Upper lobe of left lung (tissue), 6 donors: ENCODE data around the gene SLC25A52. TPM values are rescaled to one million over a fixed set of nuclear protein-coding genes. Genes with fewer than 3 reads are reported as not detected.

ENCODE experiments used
- ATAC-seq, 2 donors: fragments of 200-7000 bp; cut with Tn5 transposase; one replicate each; pipeline ENCODE4 v1.9.1; 2022; ENCODE audit warnings: mild to moderate bottlenecking in 2 of 2, moderate library complexity in 2 of 2; ENCODE audit not compliant: low FRiP score in 2 of 2
- DNase-seq, 2 donors: peaks; one replicate each; pipeline ENCODE4 v3.0.0-alpha.2; 2019 to 2020
- H3K27ac ChIP-seq, 4 donors: fragments of 200-600 bp; sonication (generic); one replicate each; pipeline ENCODE4 v1.5.1; 2016 to 2019
- H3K27me3 ChIP-seq, 4 donors: fragments of 200-600 bp; sonication (generic); one replicate each; pipeline ENCODE4 v1.5.1; 2017 to 2019
- H3K36me3 ChIP-seq, 4 donors: fragments of 200-600 bp; sonication (generic); one replicate each; pipeline ENCODE4 v1.5.1; 2016 to 2019
- H3K4me1 ChIP-seq, 4 donors: fragments of 200-600 bp; sonication (generic); one replicate each; pipeline ENCODE4 v1.5.1; 2018 to 2019
- H3K4me3 ChIP-seq, 4 donors: fragments of 200-600 bp; sonication (generic); one replicate each; pipeline ENCODE4 v1.5.1; 2017 to 2019; ENCODE audit warnings: mild to moderate bottlenecking in 2 of 4, moderate library complexity in 1 of 4
- H3K9me3 ChIP-seq, 4 donors: fragments of 200-600 bp; sonication (generic); one replicate each; pipeline ENCODE4 v1.5.1; 2018 to 2019
- EP300 ChIP-seq, 4 donors: sonication (generic); formaldehyde crosslinking; IDR thresholded peaks; one replicate each; pipeline ENCODE4 v1.5.1; 2017; ENCODE audit warnings: antibody characterized with exemption in 4 of 4, control low read depth in 2 of 4
- POLR2A ChIP-seq, 4 donors: fragments of 450-650 bp; IDR thresholded peaks; one replicate each; pipeline ENCODE4 v1.5.1; 2016 to 2017; ENCODE audit warnings: antibody characterized with exemption in 4 of 4, mild to moderate bottlenecking in 2 of 4
- POLR2AphosphoS5 ChIP-seq, 2 donors: sonication (generic); formaldehyde crosslinking; IDR thresholded peaks; one replicate each; pipeline ENCODE4 v1.5.1; 2017; ENCODE audit warnings: antibody characterized with exemption in 2 of 2
- WGBS, 2 donors: methylation state at CpG; one replicate each; pipeline ENCODE4 v1.1.5; 2017 to 2018; 5-methylcytosine and 5-hydroxymethylcytosine counted together
- total RNA-seq, 6 donors: library from RNA; depleted of rRNA in 4 of 6; stranded (reverse); fragments of >200 nt in 4 of 6; gene quantifications; one replicate each; pipeline versions ENCODE4 v1.1.0 to v1.2.1, GENCODE V29; 2016 to 2021
- TF ChIP-seq, protein P1 (sequence below), 6 experiments: fragments of 450-650 bp in 4 of 6; fragments of 200-600 bp in 2 of 6; sonication (generic) in 2 of 6; IDR thresholded peaks; one replicate each; pipeline ENCODE4 v1.5.1; 2016 to 2019; ENCODE audit warnings: antibody characterized with exemption in 6 of 6
- donor health status: DM: no; HTN: no; CAD: no; lungs with moderate emphysema.
- donor health status: DM: no; HTN: yes; CAD: no; lungs with severe emphysema.

Gene SLC25A52
- total RNA-seq, 6 donors from 2014 or later: not detected

DNA sequence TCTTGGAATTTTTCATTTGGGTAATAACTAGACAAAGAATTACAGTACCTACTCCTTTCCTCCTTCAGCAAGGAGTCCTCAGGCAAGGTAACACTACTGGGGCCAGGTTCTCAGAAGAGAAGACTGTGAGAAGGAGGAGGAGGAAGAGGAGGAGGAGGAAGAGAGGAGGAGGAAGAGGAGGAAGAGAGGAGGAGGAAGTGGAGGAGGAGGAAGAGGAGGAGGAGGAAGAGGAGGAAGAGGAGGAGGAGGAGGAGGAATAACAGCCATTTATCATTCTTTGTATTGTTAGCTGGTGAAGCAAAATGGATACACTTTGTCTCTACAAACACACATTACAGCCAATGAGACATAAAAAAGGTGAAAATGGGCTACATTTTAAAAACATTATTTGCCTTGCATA is 32.9 kb upstream of the SLC25A52 start:
- Histone ChIP-seq H3K27me3 (no peaks in the 10 kb centered on the region), H3K36me3 (no peaks in the 10 kb centered on the region), H3K9me3 (no peaks in the 10 kb centered on the region), H3K4me1 (no peaks in the 10 kb centered on the region), H3K27ac (no peak overlapping the region), H3K4me3 (no peak overlapping the region)
- TF ChIP-seq, protein P1, sequence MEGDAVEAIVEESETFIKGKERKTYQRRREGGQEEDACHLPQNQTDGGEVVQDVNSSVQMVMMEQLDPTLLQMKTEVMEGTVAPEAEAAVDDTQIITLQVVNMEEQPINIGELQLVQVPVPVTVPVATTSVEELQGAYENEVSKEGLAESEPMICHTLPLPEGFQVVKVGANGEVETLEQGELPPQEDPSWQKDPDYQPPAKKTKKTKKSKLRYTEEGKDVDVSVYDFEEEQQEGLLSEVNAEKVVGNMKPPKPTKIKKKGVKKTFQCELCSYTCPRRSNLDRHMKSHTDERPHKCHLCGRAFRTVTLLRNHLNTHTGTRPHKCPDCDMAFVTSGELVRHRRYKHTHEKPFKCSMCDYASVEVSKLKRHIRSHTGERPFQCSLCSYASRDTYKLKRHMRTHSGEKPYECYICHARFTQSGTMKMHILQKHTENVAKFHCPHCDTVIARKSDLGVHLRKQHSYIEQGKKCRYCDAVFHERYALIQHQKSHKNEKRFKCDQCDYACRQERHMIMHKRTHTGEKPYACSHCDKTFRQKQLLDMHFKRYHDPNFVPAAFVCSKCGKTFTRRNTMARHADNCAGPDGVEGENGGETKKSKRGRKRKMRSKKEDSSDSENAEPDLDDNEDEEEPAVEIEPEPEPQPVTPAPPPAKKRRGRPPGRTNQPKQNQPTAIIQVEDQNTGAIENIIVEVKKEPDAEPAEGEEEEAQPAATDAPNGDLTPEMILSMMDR (IDR thresholded peaks at IDR 0.05): no peak
- no peak for TF ChIP-seq EP300 (IDR thresholded peaks at IDR 0.05)
- TF ChIP-seq POLR2AphosphoS5 (IDR thresholded peaks at IDR 0.05): no peak
- TF ChIP-seq POLR2A (IDR thresholded peaks at IDR 0.05): no peak
- DNase-seq: no peak
- ATAC-seq: no peak

DNA sequence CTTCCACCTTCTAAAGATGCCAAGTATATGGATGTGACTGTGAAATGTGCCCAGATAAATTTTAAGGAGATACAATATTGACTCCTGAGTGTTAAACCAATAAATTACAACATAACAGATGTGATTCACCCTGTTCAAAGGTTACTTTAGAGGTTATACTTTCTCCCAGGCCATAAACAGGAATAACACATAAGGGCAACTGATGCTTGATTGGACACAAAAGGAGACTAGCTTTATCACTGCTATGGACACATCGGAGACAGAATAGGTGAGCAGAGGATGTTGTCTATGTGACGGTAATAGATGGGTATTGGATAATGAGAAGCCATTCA is 31.9 kb upstream of the SLC25A52 start:
- no peaks in the 10 kb centered on the region for H3K36me3 ChIP-seq
- DNase-seq: no peak
- TF ChIP-seq POLR2A (IDR thresholded peaks at IDR 0.05): no peak
- no peak for TF ChIP-seq EP300 (IDR thresholded peaks at IDR 0.05)
- TF ChIP-seq POLR2AphosphoS5 (IDR thresholded peaks at IDR 0.05): no peak
- TF ChIP-seq, protein P1 (IDR thresholded peaks at IDR 0.05): no peak
- no peaks in the 10 kb centered on the region for H3K4me1 ChIP-seq
- H3K27me3 ChIP-seq: no peaks in the 10 kb centered on the region
- WGBS, 2 donors: 90 to 92% methylated on average over 2 of the region's 2 CpGs
- no peak overlapping the region for H3K4me3 ChIP-seq
- H3K27ac ChIP-seq: no peak overlapping the region
- no peaks in the 10 kb centered on the region for H3K9me3 ChIP-seq
- no peak for ATAC-seq

DNA sequence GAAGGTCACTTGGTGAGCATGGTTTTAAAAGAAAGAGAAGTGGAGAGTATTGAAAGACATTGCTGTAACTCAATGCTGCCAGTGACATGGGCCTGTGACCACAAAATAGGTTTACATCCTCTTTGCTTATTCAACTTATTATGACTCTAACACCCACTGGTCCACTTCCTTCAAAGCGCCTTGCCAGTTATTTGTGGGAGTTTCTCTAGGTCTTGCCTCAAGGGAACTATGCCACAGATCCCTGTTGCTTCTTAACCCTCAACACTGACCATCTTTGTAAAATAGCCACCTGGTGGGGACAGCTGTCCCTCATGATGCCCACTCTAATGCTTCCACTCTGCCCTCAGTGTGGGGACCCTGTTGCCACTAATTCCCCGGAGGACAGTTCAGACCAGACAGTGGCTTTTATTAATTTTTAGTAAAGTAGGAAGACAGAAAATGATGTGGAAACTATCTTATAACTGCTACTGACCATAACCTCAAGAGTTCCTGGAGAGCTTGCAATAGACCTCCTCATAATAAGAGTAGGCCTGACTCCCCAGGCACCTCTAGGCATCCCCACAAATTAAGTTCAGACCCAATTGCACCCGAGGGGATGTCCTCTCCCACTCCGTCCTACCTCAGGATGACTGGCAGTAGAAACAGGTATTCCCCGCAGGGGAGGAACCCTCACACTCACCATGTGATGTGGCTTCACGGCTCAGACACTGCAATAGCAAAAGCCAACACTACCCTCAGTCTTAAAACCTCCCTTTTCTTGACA is 31.3 kb upstream of the SLC25A52 start:
- Histone ChIP-seq H3K27me3 (no peaks in the 10 kb centered on the region), H3K4me3 (no peak overlapping the region), H3K27ac (no peak overlapping the region), H3K36me3 (no peaks in the 10 kb centered on the region), H3K9me3 (no peaks in the 10 kb centered on the region), H3K4me1 (no peaks in the 10 kb centered on the region)
- TF ChIP-seq, protein P1 (IDR thresholded peaks at IDR 0.05): no peak
- TF ChIP-seq EP300 (IDR thresholded peaks at IDR 0.05) (no peak), POLR2A (IDR thresholded peaks at IDR 0.05) (no peak), POLR2AphosphoS5 (IDR thresholded peaks at IDR 0.05) (no peak)
- 83 to 86% methylated on average over 6 of the region's 6 CpGs for WGBS, 2 donors
- no peak for DNase-seq
- ATAC-seq: peak; percentile 47 to 73

DNA sequence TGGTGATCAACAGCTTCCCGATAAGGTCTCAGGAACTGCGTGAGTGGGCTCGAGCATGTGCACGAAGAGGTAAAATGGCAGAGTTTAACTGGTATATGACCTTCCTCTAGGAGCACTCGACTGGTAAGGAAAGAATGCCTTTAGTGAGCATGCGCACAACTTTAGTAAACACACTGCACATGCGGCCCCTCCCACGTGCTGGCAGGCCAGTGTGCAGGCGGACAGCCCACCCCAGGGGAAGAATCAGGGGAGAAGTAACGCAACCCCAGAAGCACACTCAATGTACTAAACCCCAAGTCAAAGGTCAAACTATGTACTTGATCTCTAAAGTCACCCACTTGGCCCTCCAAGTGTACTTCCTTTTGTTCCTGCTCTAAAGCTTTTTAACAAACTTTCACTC is 28.7 kb upstream of the SLC25A52 start:
- no peak for ATAC-seq
- no peaks in the 10 kb centered on the region for H3K4me1 ChIP-seq
- H3K27ac ChIP-seq: no peak overlapping the region
- no peaks in the 10 kb centered on the region for H3K9me3 ChIP-seq
- H3K36me3 ChIP-seq: no peaks in the 10 kb centered on the region
- H3K27me3 ChIP-seq: no peaks in the 10 kb centered on the region
- no peak overlapping the region for H3K4me3 ChIP-seq
- DNase-seq: peak in 1 of 2 donors; percentile 43
- no peak for TF ChIP-seq EP300 (IDR thresholded peaks at IDR 0.05)
- TF ChIP-seq, protein P1 (IDR thresholded peaks at IDR 0.05): no peak
- WGBS, 2 donors: 67 to 73% methylated on average over 10 of the region's 10 CpGs

DNA sequence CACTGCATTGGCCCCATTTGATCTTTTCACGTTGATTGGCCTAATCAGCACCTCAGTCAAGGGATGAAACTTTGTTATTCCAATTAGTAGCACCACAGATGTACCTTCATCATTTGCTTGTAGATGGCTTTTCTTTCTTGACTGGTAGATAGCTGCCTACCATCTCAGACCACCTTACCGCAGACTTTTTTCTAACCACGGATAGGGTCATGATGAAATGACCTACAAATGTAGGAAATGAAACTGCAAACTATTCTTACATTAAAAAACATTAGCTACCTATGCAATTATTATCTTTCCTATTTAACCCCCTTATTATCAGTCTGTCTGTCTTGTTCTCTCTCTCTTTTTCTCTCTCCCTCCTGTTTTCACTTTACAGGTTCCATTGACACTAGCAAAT is 22.4 kb upstream of the SLC25A52 start:
- no peaks in the 10 kb centered on the region for H3K27me3 ChIP-seq
- no peak overlapping the region for H3K27ac ChIP-seq
- 71 to 85% methylated on average over 3 of the region's 3 CpGs for WGBS, 2 donors
- H3K4me1 ChIP-seq: no peaks in the 10 kb centered on the region
- peaks cover 0 to 17% (median 10%) of the 10 kb centered on the region in 4 donors for H3K9me3 ChIP-seq
- no peak for ATAC-seq
- H3K36me3 ChIP-seq: no peaks in the 10 kb centered on the region
- no peak for DNase-seq
- H3K4me3 ChIP-seq: no peak overlapping the region
- no peak for TF ChIP-seq EP300 (IDR thresholded peaks at IDR 0.05)
- TF ChIP-seq, protein P1 (IDR thresholded peaks at IDR 0.05): no peak
